Measurements from ENCODE around the gene DUSP5.

DUSP5 gene

GRCh38 chr10:110486680-110487410, 10.9 kb upstream of the DUSP5 start:
- no peak overlapping the region for H3K4me3 ChIP-seq (ENCODE audit: low read depth, low read length)
- TF ChIP-seq CTCF (IDR thresholded peaks at IDR 0.05; ENCODE audit: low read depth, low read length), result no peak

GRCh38 chr10:110487411-110488331, 10.0 kb upstream of the DUSP5 start:
- Histone ChIP-seq H3K27me3 (no peaks in the 10 kb centered on the region), H3K4me1 (no peaks in the 10 kb centered on the region), H3K9me3 (no peaks in the 10 kb centered on the region), H3K4me3 (ENCODE audit: low read depth, low read length) (no peak overlapping the region), H3K36me3 (no peaks in the 10 kb centered on the region)
- no peak for TF ChIP-seq CTCF (IDR thresholded peaks at IDR 0.05; ENCODE audit: low read depth, low read length)
- DNase-seq, result no peak

More at GRCh38 chr10:110486680-110487410, 10.9 kb upstream of the DUSP5 start:
- Histone ChIP-seq H3K9me3 (no peaks in the 10 kb centered on the region), H3K27me3 (no peaks in the 10 kb centered on the region), H3K4me1 (no peaks in the 10 kb centered on the region), H3K36me3 (no peaks in the 10 kb centered on the region)
- no peak for DNase-seq

GRCh38 chr10:110488332-110488681, 9.4 kb upstream of the DUSP5 start:
- Histone ChIP-seq H3K36me3 (no peaks in the 10 kb centered on the region), H3K4me3 (ENCODE audit: low read depth, low read length) (no peak overlapping the region), H3K27me3 (no peaks in the 10 kb centered on the region), H3K9me3 (no peaks in the 10 kb centered on the region), H3K4me1 (no peaks in the 10 kb centered on the region)
- TF ChIP-seq CTCF (IDR thresholded peaks at IDR 0.05; ENCODE audit: low read depth, low read length), result no peak
- no peak for DNase-seq

- Histone ChIP-seq H3K4me3 (ENCODE audit: low read depth, low read length) (no peak overlapping the region), H3K4me1 (no peaks in the 10 kb centered on the region)
Observed at GRCh38 chr10:110488940-110489339, 8.8 kb upstream of the DUSP5 start.

GRCh38 chr10:110490640-110491039, 7.1 kb upstream of the DUSP5 start:
- Histone ChIP-seq H3K4me1 (no peaks in the 10 kb centered on the region), H3K27me3 (no peaks in the 10 kb centered on the region), H3K4me3 (ENCODE audit: low read depth, low read length) (no peak overlapping the region), H3K36me3 (no peaks in the 10 kb centered on the region), H3K9me3 (no peaks in the 10 kb centered on the region)
- TF ChIP-seq CTCF (IDR thresholded peaks at IDR 0.05; ENCODE audit: low read depth, low read length), result no peak
- DNase-seq, result no peak

More at GRCh38 chr10:110488940-110489339, 8.8 kb upstream of the DUSP5 start:
- Histone ChIP-seq H3K36me3 (no peaks in the 10 kb centered on the region), H3K9me3 (no peaks in the 10 kb centered on the region), H3K27me3 (no peaks in the 10 kb centered on the region)
- TF ChIP-seq CTCF (IDR thresholded peaks at IDR 0.05; ENCODE audit: low read depth, low read length), result no peak
- no peak for DNase-seq

- H3K4me1 ChIP-seq, result no peaks in the 10 kb centered on the region
- no peak for DNase-seq
- TF ChIP-seq CTCF (IDR thresholded peaks at IDR 0.05; ENCODE audit: low read depth, low read length), result no peak
- H3K9me3 ChIP-seq, result no peaks in the 10 kb centered on the region
- no peaks in the 10 kb centered on the region for H3K36me3 ChIP-seq
- H3K27me3 ChIP-seq, result no peaks in the 10 kb centered on the region
- no peak overlapping the region for H3K4me3 ChIP-seq (ENCODE audit: low read depth, low read length)
Observed at GRCh38 chr10:110491346-110491745, 6.4 kb upstream of the DUSP5 start.
